GM15510 (cell line): ENCODE measurements around the gene OR10G8.

Experiments
- POLR2A ChIP-seq: IDR thresholded peaks from 3 replicates; pipeline ENCODE4 v1.6.1; 2011; ENCODE audit warnings: borderline replicate concordance; ENCODE audit not compliant: insufficient read length; ENCODE audit errors: extremely low read depth

Gene OR10G8

DNA sequence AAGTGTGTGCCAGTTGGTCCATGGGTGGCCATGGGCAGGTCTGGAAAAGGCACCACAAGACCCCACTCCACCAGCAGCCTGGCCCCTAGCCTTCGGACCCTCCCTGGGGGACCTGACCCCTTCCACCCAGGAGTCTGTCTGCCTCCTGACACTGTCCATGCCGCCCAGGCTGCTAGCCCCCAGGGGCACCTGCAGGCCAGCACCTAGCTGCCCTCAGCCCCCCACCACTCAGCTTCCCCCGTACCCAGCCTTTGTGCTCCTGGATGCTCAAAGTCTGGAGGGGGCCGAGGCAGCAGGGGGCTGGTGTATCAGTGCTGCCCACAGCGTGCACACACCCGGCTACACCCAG is 48.9 kb downstream of the OR10G8 start:
- no peak for TF ChIP-seq POLR2A

DNA sequence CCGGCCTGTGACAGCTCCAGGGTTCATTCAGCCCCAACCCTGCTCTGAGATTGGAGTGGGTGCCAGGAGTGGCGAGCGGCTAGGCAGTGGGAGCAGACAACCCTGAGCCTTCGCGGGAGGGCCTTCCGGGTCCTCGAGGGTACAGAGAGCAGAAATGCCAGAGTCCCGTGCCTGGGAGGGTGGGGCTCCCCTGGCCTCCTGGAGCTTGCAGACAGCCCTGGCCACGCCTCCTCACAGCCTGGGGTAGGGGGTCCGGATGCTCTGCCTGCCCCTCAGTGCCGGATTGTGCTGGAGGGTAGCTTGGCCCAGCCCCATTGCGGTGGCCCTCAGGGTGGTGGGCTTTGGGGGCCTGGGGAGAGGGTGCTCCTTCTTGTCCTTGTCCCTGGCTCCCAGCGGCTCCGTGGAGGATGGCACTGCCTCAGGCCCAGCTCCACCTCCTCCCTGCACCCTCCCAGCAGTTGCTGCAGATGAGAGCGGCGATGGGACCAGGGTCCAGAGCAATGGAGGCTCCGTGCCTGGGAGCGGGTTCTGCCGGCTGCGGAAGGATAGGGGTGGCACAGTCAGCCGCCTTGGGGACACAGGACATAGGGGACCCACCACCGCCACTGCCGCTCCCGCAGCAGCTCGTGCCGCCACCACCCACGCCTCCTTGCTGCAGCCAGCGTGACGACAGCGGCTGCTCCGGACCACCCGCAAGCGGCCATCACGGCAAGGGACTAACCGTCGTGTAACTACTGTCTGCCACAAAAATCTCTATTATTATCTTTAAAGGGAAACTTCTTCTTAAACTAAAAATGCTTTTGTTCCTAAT is 49.4 kb downstream of the OR10G8 start:
- TF ChIP-seq POLR2A = no peak

DNA sequence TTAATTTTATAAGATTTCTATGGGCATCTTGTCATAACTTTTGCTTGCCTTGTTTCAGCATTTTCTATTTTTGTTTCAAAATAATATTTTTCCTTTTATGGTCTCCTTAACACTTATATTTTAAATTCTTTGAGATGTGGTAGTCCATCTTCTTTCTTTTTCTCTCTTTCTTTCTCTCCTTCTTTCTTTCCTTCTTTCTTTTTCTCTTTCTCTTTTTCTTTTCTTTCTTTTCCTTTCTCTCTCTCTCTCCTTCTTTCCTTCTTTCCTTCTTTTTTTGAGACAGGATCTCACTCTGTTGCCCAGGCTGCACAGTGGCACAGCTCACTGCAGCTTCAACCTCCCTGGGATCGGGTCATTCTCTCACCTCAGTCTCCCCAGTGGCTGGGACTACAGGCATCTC is 50.7 kb downstream of the OR10G8 start:
- TF ChIP-seq POLR2A = no peak

DNA sequence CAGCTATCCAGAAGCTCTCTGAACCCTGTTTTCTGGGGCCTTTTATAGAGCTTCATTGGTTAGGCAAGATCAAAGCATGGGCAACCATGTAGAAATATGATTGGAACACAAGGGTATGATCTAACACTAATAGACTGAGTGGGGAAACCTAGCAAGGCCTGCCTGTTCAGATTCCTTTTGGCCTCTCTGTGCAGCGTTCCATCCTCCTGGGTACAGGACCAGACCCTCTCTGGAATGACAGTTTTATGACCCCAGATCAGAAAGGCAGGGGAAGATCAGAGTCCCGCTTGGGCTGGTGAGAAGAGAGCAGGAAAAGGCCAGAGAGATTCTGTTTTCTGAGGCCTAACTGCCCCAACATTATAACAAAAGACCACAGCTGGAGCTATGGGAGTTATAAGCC is 52.0 kb downstream of the OR10G8 start:
- no peak for TF ChIP-seq POLR2A

DNA sequence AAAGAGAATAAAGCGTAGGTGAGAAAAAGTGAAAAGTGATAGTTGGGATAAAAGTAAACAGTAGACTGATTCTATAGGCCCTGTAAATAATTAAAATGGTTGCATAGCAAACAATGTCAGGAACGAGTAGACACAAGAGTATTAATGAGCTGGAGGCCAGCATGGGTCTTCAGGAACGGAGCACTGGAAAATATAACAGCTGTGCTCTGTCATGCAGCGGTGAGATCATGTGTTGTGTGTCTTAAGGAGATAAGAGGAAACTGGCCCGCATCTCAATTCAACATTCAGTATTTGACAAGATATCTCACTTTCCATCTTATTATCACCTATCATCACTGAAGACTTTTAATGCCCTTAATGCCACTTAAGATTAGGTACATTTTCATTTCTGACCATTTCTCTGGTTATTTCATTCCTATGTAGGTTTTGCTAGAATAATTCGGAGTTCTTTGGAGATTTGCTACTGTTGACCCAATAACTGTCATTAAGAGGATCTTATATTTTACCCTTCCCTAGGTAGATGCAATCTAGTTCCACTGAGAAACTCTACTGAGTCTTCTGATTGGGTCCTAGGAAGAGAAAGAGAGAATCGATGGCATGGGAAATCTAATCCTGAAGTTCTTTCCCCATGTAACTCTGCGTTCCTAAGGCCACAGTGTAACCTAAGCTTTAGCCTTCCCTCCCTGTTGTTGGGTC is 53.2 kb downstream of the OR10G8 start:
- TF ChIP-seq POLR2A = no peak
